Uterus (tissue), 2 donors: ENCODE data around the gene PROM1.

Experiments used
- POLR2A ChIP-seq, 2 donors: fragments of 450-650 bp; IDR thresholded peaks; one replicate each; pipeline ENCODE4 v1.6.1; 2016; ENCODE audit warnings: antibody characterized with exemption in 2 of 2, mild to moderate bottlenecking in 1 of 2, moderate library complexity in 1 of 2
- TF ChIP-seq, protein P1 (sequence below), 4 experiments: fragments of 200-600 bp in 2 of 4; fragments of 450-650 bp in 2 of 4; sonication (generic) in 2 of 4; IDR thresholded peaks; one replicate each; pipeline ENCODE4 v1.5.1; 2016 to 2019; ENCODE audit warnings: antibody characterized with exemption in 4 of 4, mild to moderate bottlenecking in 2 of 4, moderate library complexity in 1 of 4

GRCh38 chr4:16034010-16034748 lies 49.6 kb downstream of the PROM1 start:
- TF ChIP-seq, protein P1, sequence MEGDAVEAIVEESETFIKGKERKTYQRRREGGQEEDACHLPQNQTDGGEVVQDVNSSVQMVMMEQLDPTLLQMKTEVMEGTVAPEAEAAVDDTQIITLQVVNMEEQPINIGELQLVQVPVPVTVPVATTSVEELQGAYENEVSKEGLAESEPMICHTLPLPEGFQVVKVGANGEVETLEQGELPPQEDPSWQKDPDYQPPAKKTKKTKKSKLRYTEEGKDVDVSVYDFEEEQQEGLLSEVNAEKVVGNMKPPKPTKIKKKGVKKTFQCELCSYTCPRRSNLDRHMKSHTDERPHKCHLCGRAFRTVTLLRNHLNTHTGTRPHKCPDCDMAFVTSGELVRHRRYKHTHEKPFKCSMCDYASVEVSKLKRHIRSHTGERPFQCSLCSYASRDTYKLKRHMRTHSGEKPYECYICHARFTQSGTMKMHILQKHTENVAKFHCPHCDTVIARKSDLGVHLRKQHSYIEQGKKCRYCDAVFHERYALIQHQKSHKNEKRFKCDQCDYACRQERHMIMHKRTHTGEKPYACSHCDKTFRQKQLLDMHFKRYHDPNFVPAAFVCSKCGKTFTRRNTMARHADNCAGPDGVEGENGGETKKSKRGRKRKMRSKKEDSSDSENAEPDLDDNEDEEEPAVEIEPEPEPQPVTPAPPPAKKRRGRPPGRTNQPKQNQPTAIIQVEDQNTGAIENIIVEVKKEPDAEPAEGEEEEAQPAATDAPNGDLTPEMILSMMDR (IDR thresholded peaks at IDR 0.05) = no peak
- no peak for TF ChIP-seq POLR2A (IDR thresholded peaks at IDR 0.05)
